GM21515 (cell line): ENCODE results near the gene FFAR3.
"Not testable (repeated sequence)": the region's sequence is repeated elsewhere in the genome, so short reads cannot be mapped to it uniquely, and the experiment has no call there.

Experiments used
- ATAC-seq: cut with Tn5 transposase; IDR thresholded peaks from one replicate; pipeline ENCODE4 v1.9.1; 2021; ENCODE audit not compliant: unreplicated experiment

The FFAR3 gene

GRCh38 chr19:35373492-35373891, 15.2 kb downstream of the FFAR3 start:
- ATAC-seq = no peak

GRCh38 chr19:35374031-35374430, 15.8 kb downstream of the FFAR3 start:
- not testable (repeated sequence) for ATAC-seq

GRCh38 chr19:35375505-35376307, 17.4 kb downstream of the FFAR3 start:
- no peak for ATAC-seq

DNA sequence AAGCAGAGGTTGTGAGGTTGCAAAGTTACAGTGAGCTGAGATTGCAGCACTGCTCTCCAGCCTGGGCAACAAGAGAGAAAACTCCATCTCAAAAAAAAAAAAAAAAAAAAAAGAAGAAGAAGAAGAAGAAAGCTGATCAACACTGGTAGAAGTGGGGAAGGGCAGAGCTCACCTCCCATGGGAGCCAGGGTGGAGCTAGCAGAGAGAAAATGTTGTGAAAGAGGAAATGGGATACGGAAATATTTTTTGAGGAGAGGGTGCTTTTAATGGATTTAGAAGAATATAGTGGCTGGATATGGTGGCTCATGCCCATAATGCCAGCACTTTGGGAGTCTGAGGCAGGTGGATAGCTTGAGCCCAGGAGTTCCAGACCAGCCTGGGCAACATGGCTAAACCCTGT, 19.4 kb downstream of the FFAR3 start:
- no peak for ATAC-seq

- no peak for ATAC-seq
These were observed 20.1 kb downstream of the FFAR3 start for GRCh38 chr19:35378356-35378755.

GRCh38 chr19:35379545-35379944, 21.3 kb downstream of the FFAR3 start:
- ATAC-seq = not testable (repeated sequence)

- no peak for ATAC-seq
These were observed 21.7 kb downstream of the FFAR3 start for GRCh38 chr19:35379992-35380391.

GRCh38 chr19:35380450-35381124, 22.3 kb downstream of the FFAR3 start:
- no peak for ATAC-seq

- no peak for ATAC-seq
These were observed 23.1 kb downstream of the FFAR3 start for GRCh38 chr19:35381318-35381717.

- ATAC-seq = no peak
These were observed 23.7 kb downstream of the FFAR3 start for GRCh38 chr19:35381926-35382325.

DNA sequence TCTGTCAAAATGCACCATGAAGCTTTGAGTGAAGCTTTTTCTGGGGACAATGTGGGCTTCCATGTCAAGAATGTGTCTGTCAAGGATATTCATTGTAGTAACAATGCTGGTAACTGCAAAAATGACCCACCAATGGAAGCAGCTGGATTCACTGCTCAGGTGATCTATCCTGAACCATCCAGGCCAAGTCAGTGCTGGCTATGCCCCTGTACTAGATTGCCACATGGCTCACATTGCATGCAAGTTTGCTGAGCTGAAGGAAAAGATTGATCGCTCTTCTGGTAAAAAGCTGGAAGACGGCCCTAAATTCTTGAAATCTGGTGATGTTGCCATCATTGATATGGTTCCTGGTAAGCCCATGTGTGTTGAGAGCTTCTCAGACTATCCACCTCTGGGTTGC, 25.3 kb downstream of the FFAR3 start:
- no peak for ATAC-seq

- ATAC-seq = no peak
These were observed 30.2 kb downstream of the FFAR3 start for GRCh38 chr19:35388277-35389054.

GRCh38 chr19:35389192-35389861, 31.1 kb downstream of the FFAR3 start:
- ATAC-seq = no peak

GRCh38 chr19:35392742-35393715, 34.8 kb downstream of the FFAR3 start:
- no peak for ATAC-seq

DNA sequence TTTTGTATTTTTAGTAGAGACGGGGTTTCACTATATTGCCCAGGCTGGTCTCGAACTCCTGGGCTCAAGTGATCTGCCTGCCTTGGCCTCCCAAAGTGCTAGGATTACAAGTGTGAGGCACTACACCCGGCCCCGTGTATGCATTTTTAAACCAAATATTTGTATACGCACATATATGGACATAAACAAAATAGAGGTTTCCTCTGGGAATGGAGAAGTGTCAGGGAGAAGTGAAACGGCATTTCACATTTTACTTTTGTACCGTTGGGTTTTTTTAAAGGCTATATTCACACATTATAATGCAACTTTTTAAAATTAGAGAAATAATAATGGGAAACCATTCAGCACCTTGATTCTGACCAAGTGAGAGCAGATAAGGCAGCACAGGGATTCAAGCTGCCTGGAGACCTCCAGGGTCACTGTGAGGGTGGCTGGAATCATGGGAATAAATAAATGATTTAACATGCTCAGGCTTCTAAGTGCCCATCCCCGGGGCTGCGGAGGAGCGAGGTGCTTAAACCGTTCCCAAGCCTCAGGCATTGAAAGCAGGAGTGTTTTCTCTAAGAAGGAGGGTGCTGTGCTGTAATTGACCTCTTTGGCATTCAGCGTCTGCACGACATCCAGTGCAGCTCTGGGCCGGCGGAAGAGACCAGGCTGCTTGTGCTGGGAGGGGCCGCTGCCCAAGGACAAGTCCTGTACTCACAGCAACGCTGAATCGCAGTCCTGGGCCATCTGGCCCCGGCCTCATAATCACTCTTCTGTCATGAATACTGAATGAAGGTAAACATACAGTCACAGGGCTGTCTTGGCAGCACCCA, 37.3 kb downstream of the FFAR3 start:
- no peak for ATAC-seq

GRCh38 chr19:35396240-35396885, 38.1 kb downstream of the FFAR3 start:
- no peak for ATAC-seq

GRCh38 chr19:35397064-35397463, 38.8 kb downstream of the FFAR3 start:
- ATAC-seq = no peak

DNA sequence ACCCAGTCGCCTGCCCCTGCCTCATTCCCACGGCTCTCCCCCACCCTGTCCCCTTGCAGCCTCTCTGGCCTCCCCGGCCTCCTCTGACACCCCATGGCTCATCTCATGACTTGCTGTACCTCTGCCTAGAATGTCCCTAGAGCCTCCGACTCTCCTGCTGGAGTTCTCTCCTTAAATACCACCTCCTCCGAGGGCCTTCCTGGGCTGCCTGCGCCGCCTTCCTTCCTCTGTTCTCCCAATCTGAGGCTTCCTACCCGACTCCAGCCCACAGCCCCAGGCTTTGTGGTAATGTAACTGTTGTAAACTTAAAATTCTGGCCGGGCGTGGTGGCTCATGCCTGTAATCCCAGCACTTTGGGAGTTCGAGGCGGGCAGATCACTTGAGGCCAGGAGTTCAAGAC, 40.3 kb downstream of the FFAR3 start:
- ATAC-seq = no peak

- no peak for ATAC-seq
These were observed 41.0 kb downstream of the FFAR3 start for GRCh38 chr19:35399231-35399630.
